ACC112 (cell line): Measurements from ENCODE around the gene ZNF155.
A peak's percentile ranks its signal among the peaks of the same experiment; 100 is the strongest.

ENCODE experiments used
- H2AFZ ChIP-seq: fragments of 200-600 bp; sonication (generic); one replicate; pipeline ENCODE4 v1.6.0; 2017; ENCODE audit warnings: antibody characterized with exemption, low read length; ENCODE audit not compliant: unreplicated experiment
- H3K27ac ChIP-seq: fragments of 200-600 bp; sonication (generic); 2 replicates; pipeline ENCODE4 v1.5.1; 2014; ENCODE audit warnings: low read depth, mild to moderate bottlenecking, antibody characterized with exemption, low read length, moderate library complexity
- H3K27me3 ChIP-seq: fragments of 200-600 bp; sonication (generic); 2 replicates; pipeline ENCODE4 v1.6.1; 2014; ENCODE audit warnings: mild to moderate bottlenecking, antibody characterized with exemption, low read length, moderate library complexity, mixed read lengths; ENCODE audit not compliant: insufficient read depth
- H3K36me3 ChIP-seq: fragments of 200-600 bp; sonication (generic); 2 replicates; pipeline ENCODE4 v1.6.1; 2016; ENCODE audit warnings: mild to moderate bottlenecking, antibody characterized with exemption, low read length, moderate library complexity, mixed read lengths; ENCODE audit not compliant: insufficient read depth
- H3K4me1 ChIP-seq: fragments of 200-600 bp; sonication (generic); one replicate; pipeline ENCODE4 v1.6.1; 2016; ENCODE audit warnings: low read length, mixed read lengths; ENCODE audit not compliant: insufficient read depth, unreplicated experiment, control insufficient read depth
- H3K4me3 ChIP-seq: fragments of 200-600 bp; sonication (generic); 2 replicates; pipeline ENCODE4 v1.5.1; 2014; ENCODE audit warnings: mild to moderate bottlenecking, low read depth, low read length
- H3K79me2 ChIP-seq: fragments of 200-600 bp; sonication (generic); one replicate; pipeline ENCODE4 v1.6.0; 2016; ENCODE audit warnings: low read length; ENCODE audit not compliant: control insufficient read depth, unreplicated experiment, insufficient read depth

ZNF155 gene

GRCh38 chr19:43957891-43958290 lies 26.1 kb upstream of the ZNF155 start:
- Histone ChIP-seq H3K79me2 (no peaks in the 10 kb centered on the region), H3K27ac (no peak overlapping the region), H3K4me1 (no peaks in the 10 kb centered on the region), H3K4me3 (no peak overlapping the region), H3K27me3 (no peaks in the 10 kb centered on the region), H2AFZ (no peak overlapping the region), H3K36me3 (peaks cover 13% of the 10 kb centered on the region)

- H3K4me3 ChIP-seq = no peak overlapping the region
- no peak overlapping the region for H3K27ac ChIP-seq
Observed at GRCh38 chr19:43960411-43960810, 23.6 kb upstream of the ZNF155 start.

GRCh38 chr19:43966079-43966694 lies 17.8 kb upstream of the ZNF155 start:
- Histone ChIP-seq H3K79me2 (no peaks in the 10 kb centered on the region), H3K27ac (no peak overlapping the region), H2AFZ (no peak overlapping the region), H3K4me3 (no peak overlapping the region), H3K36me3 (peaks cover 73% of the 10 kb centered on the region), H3K4me1 (no peaks in the 10 kb centered on the region), H3K27me3 (no peaks in the 10 kb centered on the region)

More at GRCh38 chr19:43960411-43960810, 23.6 kb upstream of the ZNF155 start:
- no peaks in the 10 kb centered on the region for H3K79me2 ChIP-seq
- H2AFZ ChIP-seq = no peak overlapping the region
- H3K36me3 ChIP-seq = peaks cover 35% of the 10 kb centered on the region
- H3K27me3 ChIP-seq = no peaks in the 10 kb centered on the region
- H3K4me1 ChIP-seq = no peaks in the 10 kb centered on the region

- H3K4me1 ChIP-seq = no peaks in the 10 kb centered on the region
- H3K27me3 ChIP-seq = no peaks in the 10 kb centered on the region
- no peaks in the 10 kb centered on the region for H3K79me2 ChIP-seq
- H3K36me3 ChIP-seq = 0 out of 2 replicates have a peak, but pooled peaks cover 4% of the 10 kb centered on the region
- no peak overlapping the region for H3K4me3 ChIP-seq
- no peak overlapping the region for H2AFZ ChIP-seq
- no peak overlapping the region for H3K27ac ChIP-seq
Observed at GRCh38 chr19:43976732-43977131, 7.3 kb upstream of the ZNF155 start.

GRCh38 chr19:43983544-43983911 lies 460 bp upstream of the ZNF155 start:
- no peaks in the 10 kb centered on the region for H3K27me3 ChIP-seq
- H3K4me3 ChIP-seq = peak overlapping the region; percentile 96
- H2AFZ ChIP-seq = no peak overlapping the region
- H3K27ac ChIP-seq = no peak overlapping the region
- peaks cover 3% of the 10 kb centered on the region for H3K79me2 ChIP-seq
- no peaks in the 10 kb centered on the region for H3K4me1 ChIP-seq
- no peaks in the 10 kb centered on the region for H3K36me3 ChIP-seq

GRCh38 chr19:43984687-43985000 lies 656 bp downstream of the ZNF155 start:
- no peaks in the 10 kb centered on the region for H3K27me3 ChIP-seq
- H3K4me3 ChIP-seq = peak overlapping the region; percentile 96
- H3K79me2 ChIP-seq = peaks cover 3% of the 10 kb centered on the region
- H3K36me3 ChIP-seq = peaks cover 9% of the 10 kb centered on the region
- peak overlapping the region; percentile 97 for H2AFZ ChIP-seq
- no peaks in the 10 kb centered on the region for H3K4me1 ChIP-seq
- no peak overlapping the region for H3K27ac ChIP-seq

- no peaks in the 10 kb centered on the region for H3K79me2 ChIP-seq
- no peaks in the 10 kb centered on the region for H3K4me1 ChIP-seq
- H3K36me3 ChIP-seq = peaks cover 29% of the 10 kb centered on the region
- H2AFZ ChIP-seq = no peak overlapping the region
- H3K4me3 ChIP-seq = no peak overlapping the region
- no peaks in the 10 kb centered on the region for H3K27me3 ChIP-seq
- H3K27ac ChIP-seq = no peak overlapping the region
Observed at GRCh38 chr19:43997631-43998290, 13.8 kb downstream of the ZNF155 start.

- peaks cover 15% of the 10 kb centered on the region for H3K79me2 ChIP-seq
- no peaks in the 10 kb centered on the region for H3K27me3 ChIP-seq
- peaks cover 4% of the 10 kb centered on the region for H3K4me1 ChIP-seq
- peak overlapping the region; percentile 94 for H2AFZ ChIP-seq
- H3K27ac ChIP-seq = no peak overlapping the region
- H3K36me3 ChIP-seq = peaks cover 10% of the 10 kb centered on the region
- peak overlapping the region; percentile 98 for H3K4me3 ChIP-seq
Observed at GRCh38 chr19:44002212-44002565, 18.2 kb downstream of the ZNF155 start.

GRCh38 chr19:44002566-44003460 lies 18.8 kb downstream of the ZNF155 start, which contains the start of gene ZNF230:
ZNF230 (plus strand) TSS chr19:44002957; CDS start chr19:44007079, 4,122 bp downstream.
- H3K36me3 ChIP-seq = peaks cover 16% of the 10 kb centered on the region
- H3K4me3 ChIP-seq = peak within 1 kb of the TSS; percentile 98
- H2AFZ ChIP-seq = peak within 1 kb of the TSS; percentile 94
- peak within 1 kb of the TSS; percentile 2; the same call in 1 of the 2 replicates for H3K27ac ChIP-seq
- H3K79me2 ChIP-seq = peaks cover 15% of the 10 kb centered on the region
- no peaks in the 10 kb centered on the region for H3K27me3 ChIP-seq
- H3K4me1 ChIP-seq = peaks cover 4% of the 10 kb centered on the region

GRCh38 chr19:44003461-44004009 lies 19.5 kb downstream of the ZNF155 start:
- peak overlapping the region; percentile 2; the same call in 1 of the 2 replicates for H3K27ac ChIP-seq

More at GRCh38 chr19:44003461-44004009, 19.5 kb downstream of the ZNF155 start:
- Histone ChIP-seq H3K79me2 (peaks cover 15% of the 10 kb centered on the region), H3K4me1 (peaks cover 4% of the 10 kb centered on the region), H3K27me3 (no peaks in the 10 kb centered on the region), H3K36me3 (peaks cover 23% of the 10 kb centered on the region), H3K4me3 (peak overlapping the region; percentile 98), H2AFZ (peak overlapping the region; percentile 15)
